Left cardiac atrium (tissue), 4 donors: ENCODE measurements around the gene ITPR2. TPM values are rescaled to one million over a fixed set of nuclear protein-coding genes. Genes with fewer than 3 reads are reported as not detected.
"Not testable (repeated sequence)": the region's sequence is repeated elsewhere in the genome, so short reads cannot be mapped to it uniquely, and the experiment has no call there.

Experiments
- ATAC-seq, 2 donors: fragments of 200-7000 bp; cut with Tn5 transposase; one replicate each; pipeline ENCODE4 v1.9.1; 2020; ENCODE audit warnings: mild to moderate bottlenecking in 2 of 2, moderate library complexity in 2 of 2
- DNase-seq: peaks from one replicate; pipeline ENCODE4 v3.0.0-alpha.2; 2020
- intact Hi-C, 2 donors: fragments of 100-400 bp; cut with DNase I; formaldehyde crosslinking; loops; one replicate each; pipeline versions ENCODE4 v1.14.1 to v1.15.1; 2022 to 2023
- long read RNA-seq: library from polyadenylated mRNA; unstranded; transcript quantifications from one replicate; pipeline ENCODE4 v2.0.0, GENCODE V29; 2021
- total RNA-seq, 2 donors: library from RNA; stranded (reverse); fragmentation: NEBNext Ultra II Directional; extraction: Animal tissue kit (Norgen Biotek cat#: 25700); gene quantifications; one replicate each; pipeline ENCODE4 v1.2.1, GENCODE V29; 2021
- donor health status: DM: no; HTN: yes; CAD: no.
- donor health status: DM: no; HTN: yes; CAD: no; lungs with severe emphysema.
- donor health status: DM: yes; HTN: yes; CAD: no.
- donor health status: Dilated cardiomyopathy.

ITPR2 gene
- total RNA-seq = 10 to 100 TPM; 25.4 to 26.7 TPM
- long read RNA-seq, partial matches to known transcripts = 4 of 4 reads
- long read RNA-seq, other reads (novel, unspliced or antisense) = 0 of 4 reads

DNA sequence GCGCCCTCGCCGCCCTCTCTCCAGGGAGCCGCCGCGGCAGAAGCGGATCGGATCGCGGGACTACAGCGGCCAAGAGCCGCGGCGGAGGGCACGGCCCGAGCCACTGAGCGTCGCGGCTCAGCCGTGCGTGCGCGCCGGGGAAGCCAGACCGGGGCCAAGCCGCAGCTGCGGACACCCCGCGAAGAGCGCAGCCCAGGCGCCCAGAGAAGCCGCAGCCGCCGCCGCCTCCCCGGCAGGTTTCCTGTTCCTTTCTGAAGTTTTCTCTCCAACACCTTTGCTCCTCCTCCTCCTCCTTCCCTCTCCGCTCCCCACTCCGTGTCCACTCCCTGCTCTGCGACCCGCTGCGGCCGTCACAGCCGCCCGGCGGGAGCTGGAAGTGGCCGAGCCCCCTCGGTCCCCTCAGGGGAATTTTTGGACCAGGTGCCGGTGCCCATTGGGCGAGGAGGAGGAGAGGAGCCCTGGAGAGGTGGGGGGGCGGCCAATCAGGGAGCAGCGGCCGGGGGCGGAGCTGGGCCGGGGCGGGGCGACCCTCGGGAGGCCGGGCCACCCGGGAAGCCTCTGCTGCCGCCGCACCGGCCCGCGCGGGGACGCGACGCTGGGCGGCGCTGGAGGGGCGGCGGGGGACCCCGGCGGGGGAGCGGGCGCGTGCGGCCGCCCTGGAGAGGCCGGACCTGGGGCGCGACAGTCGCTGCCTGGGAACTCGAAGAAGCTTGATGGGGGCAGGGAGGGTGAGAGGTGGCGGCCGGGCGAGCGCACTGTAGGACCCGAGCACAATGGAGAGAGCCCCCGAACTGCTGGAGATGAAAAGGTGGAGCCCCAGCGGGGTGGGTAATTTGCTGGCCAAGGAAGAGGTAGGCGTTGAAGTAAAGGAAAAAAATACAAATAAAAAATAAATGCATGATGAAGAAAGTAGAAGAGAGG lies at the start of gene ITPR2:
Gene ITPR2, minus strand, starts transcription at position 373 of the 921 bp plus-strand sequence. CDS start 413 bp downstream, outside the sequence.
- ATAC-seq (peak; percentile 97), DNase-seq (peak; percentile 96)
- intact Hi-C loops = loop anchor here in 1 of 2 donors (10.0 kb wide), 1 partner anchor 52 kb away; no protein-coding TSS in a partner anchor

- intact Hi-C loops = loop anchor here in 1 of 2 donors (10.0 kb wide), 1 partner anchor 46 kb away; the partner anchor contains the start of gene ITPR2
- DNase-seq (no peak), ATAC-seq (no peak)
Measured at GRCh38 chr12:26880625-26881024, 47.6 kb upstream of the ITPR2 start.

DNA sequence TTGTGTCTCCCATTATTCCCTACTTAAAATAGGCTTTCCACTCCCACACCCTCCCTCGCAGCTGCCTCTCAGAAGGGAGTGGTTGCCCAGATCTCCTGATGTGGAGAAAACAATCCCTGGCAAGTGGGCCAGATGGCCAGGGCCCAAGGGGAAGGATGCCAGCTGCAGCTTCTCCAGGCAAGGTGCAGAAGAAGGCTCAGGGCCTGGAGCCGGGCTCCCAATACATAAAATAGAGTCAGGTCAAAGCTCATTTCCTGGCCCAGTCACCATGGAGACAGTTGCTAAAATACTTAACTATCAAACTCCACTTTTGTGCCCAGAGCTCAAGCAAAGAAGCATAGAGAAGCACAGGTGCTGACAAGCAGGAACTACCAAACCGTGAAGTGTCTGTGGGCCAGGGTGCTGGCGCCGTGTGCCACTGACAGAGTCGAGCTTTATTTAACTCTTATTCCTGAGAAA lies 45.7 kb upstream of the ITPR2 start:
- ATAC-seq (peak; percentile 94 to 95), DNase-seq (peak; percentile 75)
- intact Hi-C loops = no loop called here

DNA sequence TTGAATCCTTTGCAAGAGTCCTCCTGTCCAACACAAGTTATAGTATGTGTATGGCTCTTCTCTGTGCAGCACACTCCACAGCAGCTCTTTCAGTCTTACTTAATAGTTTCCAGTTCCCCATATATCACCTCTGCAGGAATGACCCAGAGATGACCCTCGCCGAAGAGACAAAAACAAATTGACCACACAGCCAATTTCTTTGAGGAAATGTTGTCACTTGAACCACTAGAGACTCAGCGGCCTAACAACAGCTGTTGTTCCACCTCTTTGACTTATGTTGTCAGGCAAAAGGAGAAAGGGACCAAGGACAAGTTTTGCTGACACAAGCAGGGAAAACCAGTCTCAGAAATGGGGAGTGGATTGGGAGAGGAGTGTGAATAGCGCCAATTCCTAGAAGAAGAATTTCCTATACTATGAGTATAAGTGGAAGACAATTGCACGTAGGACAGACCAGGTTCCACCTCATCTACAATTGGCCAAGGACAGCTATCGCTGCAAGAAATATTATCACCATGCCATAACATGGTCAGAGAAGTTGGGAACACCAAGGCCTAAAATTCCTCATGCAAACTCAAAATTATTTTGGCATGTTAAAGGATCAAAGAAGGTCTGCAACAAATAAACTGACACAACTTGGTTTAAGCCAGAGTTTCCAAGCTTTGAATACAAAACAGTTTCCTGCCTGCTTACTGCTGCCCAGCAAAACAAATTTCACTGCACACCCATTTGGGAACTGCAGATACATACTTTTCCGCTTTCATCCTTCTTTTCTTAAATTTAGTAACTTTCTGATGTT lies 41.7 kb upstream of the ITPR2 start:
- intact Hi-C loops = no loop called here
- ATAC-seq (peak in 1 of 2 donors; percentile 17), DNase-seq (no peak)

- DNase-seq = no peak
- ATAC-seq = no peak
- intact Hi-C loops = no loop called here
Measured at GRCh38 chr12:26872625-26873024, 39.6 kb upstream of the ITPR2 start.

DNA sequence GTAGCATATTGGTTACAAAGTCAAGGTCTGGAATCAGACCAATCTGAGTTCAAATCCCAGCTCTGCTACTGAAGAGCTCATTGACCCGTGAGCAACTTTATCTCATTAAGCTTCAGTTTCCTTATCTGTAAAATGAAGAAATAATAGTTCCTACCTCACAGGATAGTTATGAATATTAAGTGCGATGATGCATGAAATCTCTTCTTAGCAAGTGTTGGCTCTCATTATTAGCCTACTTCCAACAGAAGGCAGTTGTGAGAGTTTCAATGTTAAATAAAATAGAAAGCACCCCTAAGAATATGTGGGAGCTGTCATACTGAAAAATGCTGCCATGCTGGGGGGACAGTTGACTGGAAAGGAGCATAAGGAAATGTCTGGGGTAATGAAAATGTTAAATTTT lies 39.0 kb upstream of the ITPR2 start:
- ATAC-seq (no peak), DNase-seq (no peak)
- intact Hi-C loops = no loop called here

- intact Hi-C loops = no loop called here
- peak; percentile 33 for DNase-seq
- peak; percentile 65 to 88 for ATAC-seq
Measured at GRCh38 chr12:26870491-26871419, 37.8 kb upstream of the ITPR2 start.

DNA sequence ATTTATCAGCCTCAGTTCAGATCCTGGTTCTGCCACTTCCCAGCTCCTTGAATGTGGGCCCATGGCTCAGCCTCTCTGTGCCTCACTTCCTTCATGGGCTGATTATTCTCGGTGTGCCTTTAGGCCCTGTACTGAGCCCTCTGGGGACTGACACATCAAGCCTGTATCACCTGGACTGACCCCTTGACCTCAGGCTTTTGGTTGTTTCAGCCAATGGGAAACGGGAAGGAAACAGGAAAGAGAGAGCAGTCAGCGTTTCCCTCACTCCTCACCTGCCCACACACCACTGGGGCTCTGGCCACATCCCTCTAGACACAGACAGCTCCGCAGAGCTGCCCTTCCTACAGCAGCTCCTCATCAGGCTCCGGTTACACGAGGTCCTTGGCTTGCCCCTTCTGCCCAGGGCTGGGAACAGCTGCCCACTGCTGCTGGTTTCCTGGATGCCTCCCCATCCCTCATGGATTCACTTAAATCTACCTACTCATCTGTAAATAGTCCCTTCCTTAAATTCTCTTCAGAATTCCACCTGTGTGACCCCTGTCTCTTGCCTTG lies 37.0 kb upstream of the ITPR2 start:
- ATAC-seq = peak in 1 of 2 donors; percentile 12

GRCh38 chr12:26869104-26869494 lies 36.1 kb upstream of the ITPR2 start:
- no peak for ATAC-seq
- no peak for DNase-seq
- intact Hi-C loops = no loop called here

More for the DNA sequence above, 37.0 kb upstream of the ITPR2 start:
- intact Hi-C loops = no loop called here
- no peak for DNase-seq

DNA sequence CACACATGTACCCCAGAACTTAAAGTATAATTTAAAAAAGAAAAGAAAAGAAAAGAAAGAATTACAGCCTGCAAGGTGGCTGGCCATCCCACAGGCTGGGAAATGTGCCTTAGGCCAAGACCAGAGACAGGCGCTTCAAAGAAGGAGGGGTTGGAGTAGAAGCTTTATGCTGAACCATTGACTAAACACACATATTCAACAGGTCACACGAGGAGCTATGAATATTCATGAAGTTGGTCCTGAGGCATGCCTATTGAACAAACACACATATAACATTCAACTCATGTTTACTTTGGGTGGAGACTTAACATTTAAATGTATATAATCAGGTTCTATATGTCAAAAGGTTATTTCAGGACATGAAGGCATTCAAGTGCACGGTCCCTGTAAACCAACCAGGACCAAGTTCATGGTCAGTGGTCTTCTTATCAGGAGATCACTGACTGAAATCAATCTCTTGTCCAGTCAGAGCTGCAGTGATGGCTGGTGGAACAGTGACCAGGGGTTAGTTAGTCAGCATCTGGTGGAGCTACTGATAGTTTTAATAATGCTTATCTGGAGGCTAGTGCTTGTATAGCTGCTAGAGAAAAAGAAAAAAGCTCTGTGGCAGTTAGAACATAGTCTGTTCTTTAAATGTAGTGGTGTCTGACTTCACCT lies 35.6 kb upstream of the ITPR2 start:
- intact Hi-C loops = no loop called here

GRCh38 chr12:26867080-26867479 lies 34.1 kb upstream of the ITPR2 start:
- intact Hi-C loops = no loop called here
- ATAC-seq (no peak), DNase-seq (no peak)

More for the DNA sequence above, 35.6 kb upstream of the ITPR2 start:
- DNase-seq (no peak), ATAC-seq (no peak)

DNA sequence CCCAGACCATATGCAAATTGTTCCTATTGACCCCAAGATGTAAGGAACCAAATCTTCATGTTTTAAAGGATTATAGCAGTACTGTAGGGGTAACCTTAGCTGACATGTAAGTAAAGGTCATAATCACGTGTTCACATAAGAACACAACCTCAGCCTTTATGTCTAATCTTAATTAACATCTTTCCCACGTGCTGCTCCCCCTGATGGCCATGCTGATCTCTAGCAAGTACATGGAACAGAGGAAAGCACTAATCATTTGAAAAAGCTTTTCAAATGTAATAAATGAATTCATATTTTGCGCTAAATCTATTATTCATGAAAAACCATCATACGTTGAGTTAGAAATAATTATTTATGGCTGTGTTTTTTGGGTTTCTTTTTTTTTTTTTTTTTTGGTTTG lies 30.5 kb upstream of the ITPR2 start:
- intact Hi-C loops = no loop called here
- ATAC-seq = no peak
- DNase-seq = no peak

- ATAC-seq, intact Hi-C loops, DNase-seq: not testable (repeated sequence)
Measured at GRCh38 chr12:26862787-26863186, 29.8 kb upstream of the ITPR2 start.

- intact Hi-C loops = no loop called here
- ATAC-seq = no peak
Measured at GRCh38 chr12:26861690-26862089, 28.7 kb upstream of the ITPR2 start.

DNA sequence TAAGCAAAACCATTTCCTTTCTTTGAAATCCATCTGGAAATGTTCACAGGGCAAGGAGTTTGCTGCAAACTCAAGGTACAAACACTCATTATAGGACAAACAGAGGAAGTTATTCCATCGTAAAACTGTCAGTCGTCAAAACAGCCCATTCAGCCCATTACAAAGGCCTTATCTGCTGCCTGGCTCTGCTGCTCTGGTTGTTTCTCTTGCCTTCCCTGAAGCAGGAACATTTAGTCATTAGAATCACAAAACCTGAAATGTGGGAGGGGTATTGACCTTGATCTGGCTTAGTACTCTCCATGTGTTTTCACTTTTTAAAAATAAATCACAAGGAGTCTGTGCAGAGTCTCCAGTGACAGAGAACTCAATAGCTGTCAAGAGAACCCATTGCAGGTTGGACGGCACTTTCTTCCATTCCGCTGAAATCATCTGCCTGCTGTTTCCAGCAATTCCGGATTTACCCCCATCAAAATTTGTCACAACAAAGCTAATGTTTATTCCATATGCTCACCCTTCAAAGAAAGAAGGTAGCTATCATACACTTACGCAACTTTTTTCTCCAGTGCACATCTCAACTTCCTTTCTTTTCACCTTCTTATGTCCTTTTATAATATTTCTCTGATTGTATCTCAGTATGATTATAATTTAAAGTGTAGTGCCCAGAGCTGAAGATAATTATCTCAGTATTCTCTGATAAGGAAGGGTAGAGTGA lies 24.6 kb upstream of the ITPR2 start:
- intact Hi-C loops = no loop called here

More at GRCh38 chr12:26861690-26862089, 28.7 kb upstream of the ITPR2 start:
- no peak for DNase-seq

GRCh38 chr12:26855337-26855736 lies 22.3 kb upstream of the ITPR2 start:
- ATAC-seq (no peak), DNase-seq (no peak)
- intact Hi-C loops = no loop called here

More for the DNA sequence above, 24.6 kb upstream of the ITPR2 start:
- ATAC-seq (peak in 1 of 2 donors; percentile 43), DNase-seq (no peak)

DNA sequence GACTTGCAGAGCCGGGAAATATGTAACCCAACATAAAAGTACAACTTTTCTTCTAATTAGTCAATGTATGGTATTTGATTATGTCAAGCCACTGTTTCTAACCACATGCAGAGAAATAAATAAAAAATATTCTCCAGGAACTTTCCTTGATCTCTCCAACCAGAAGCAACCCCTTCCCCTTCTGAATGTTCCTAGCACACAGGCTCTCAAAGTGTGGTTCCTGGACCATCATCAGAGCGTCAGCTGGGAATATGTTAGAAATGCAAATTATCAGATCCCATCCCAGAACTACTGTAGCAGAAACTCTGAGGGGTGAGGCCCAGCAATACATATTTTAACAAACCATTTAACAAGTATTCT lies 21.0 kb upstream of the ITPR2 start:
- ATAC-seq = no peak
- intact Hi-C loops = no loop called here
- DNase-seq = no peak
